ENCODE data around the gene CARNS1. TPM values are rescaled to one million over a fixed set of nuclear protein-coding genes. Genes with fewer than 3 reads are reported as not detected.

Gene CARNS1
- total RNA-seq, 1 experiment from 2014 or later = 1.3 TPM

GRCh38 chr11:67408437-67409200 lies 6.9 kb upstream of the CARNS1 start:
- peaks cover 21% of the 10 kb centered on the region for H3K27me3 Mint-ChIP-seq (ENCODE audit: low read depth)
- H3K36me3 Mint-ChIP-seq = no peaks in the 10 kb centered on the region
- ATAC-seq = no peak
- ChIA-PET POLR2A (no interaction called here), CTCF (no interaction called here)
- H3K27ac Mint-ChIP-seq = no peak overlapping the region
- TF ChIP-seq FOXP1 (CRISPR knock-in tag; IDR thresholded peaks at IDR 0.05; ENCODE audit: borderline replicate concordance) (0 out of 2 replicates have a peak, but pooled peaks have one; percentile 18), E2F1 (CRISPR knock-in tag; IDR thresholded peaks at IDR 0.05) (no peak), ESRRA (CRISPR knock-in tag; IDR thresholded peaks at IDR 0.05; ENCODE audit: borderline replicate concordance) (no peak), TP53 (CRISPR knock-in tag; IDR thresholded peaks at IDR 0.05) (no peak)
- peaks cover 16% of the 10 kb centered on the region for H3K4me1 Mint-ChIP-seq
- DNase-seq (ENCODE audit: low spot score) = no peak
- no peak overlapping the region for H3K4me3 Mint-ChIP-seq
- H3K9me3 Mint-ChIP-seq = no peaks in the 10 kb centered on the region

DNA sequence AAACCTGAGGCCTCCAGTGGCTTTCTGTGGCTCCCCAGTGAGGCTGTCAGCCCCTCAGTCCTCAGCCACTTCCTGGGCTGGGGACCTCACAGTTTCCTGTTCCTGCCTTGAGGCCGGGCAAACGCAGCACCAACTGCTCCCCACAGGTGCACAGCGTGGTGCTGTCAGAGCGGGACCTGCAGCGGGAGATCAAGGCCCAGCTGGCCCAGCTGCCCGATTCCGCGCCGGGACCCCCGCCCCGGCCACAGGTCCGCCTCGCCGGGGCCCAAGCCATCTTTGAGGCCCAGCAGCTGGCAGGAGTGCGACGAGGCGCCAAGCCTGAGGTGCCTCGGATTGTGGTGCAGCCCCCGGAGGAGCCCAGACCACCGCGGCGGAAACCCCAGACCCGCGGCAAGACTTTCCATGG lies 6.2 kb upstream of the CARNS1 start:
- peaks cover 21% of the 10 kb centered on the region for H3K27me3 Mint-ChIP-seq (ENCODE audit: low read depth)
- no peak for TF ChIP-seq ERG (CRISPR knock-in tag; IDR thresholded peaks at IDR 0.05)
- TF ChIP-seq KAT7 (CRISPR knock-in tag; IDR thresholded peaks at IDR 0.05; ENCODE audit: borderline replicate concordance) = no peak
- TF ChIP-seq RORB (CRISPR knock-in tag; IDR thresholded peaks at IDR 0.05) = no peak
- TF ChIP-seq FOXP4 (CRISPR knock-in tag; IDR thresholded peaks at IDR 0.05) = no peak
- TF ChIP-seq ZBTB21 (CRISPR knock-in tag; IDR thresholded peaks at IDR 0.05; ENCODE audit: borderline replicate concordance) = no peak
- TF ChIP-seq MYBL2 (CRISPR knock-in tag; IDR thresholded peaks at IDR 0.05) = no peak
- TF ChIP-seq USF1 (CRISPR knock-in tag; IDR thresholded peaks at IDR 0.05) = no peak
- no peak for TF ChIP-seq CREM (CRISPR knock-in tag; IDR thresholded peaks at IDR 0.05)
- ATAC-seq = no peak
- peaks cover 16% of the 10 kb centered on the region for H3K4me1 Mint-ChIP-seq
- H3K27ac Mint-ChIP-seq = no peak overlapping the region
- POLR2A ChIA-PET = no interaction called here
- CTCF ChIA-PET = no interaction called here
- no peaks in the 10 kb centered on the region for H3K9me3 Mint-ChIP-seq
- no peak for DNase-seq (ENCODE audit: low spot score)
- no peak overlapping the region for H3K4me3 Mint-ChIP-seq
- no peaks in the 10 kb centered on the region for H3K36me3 Mint-ChIP-seq

- peak; percentile 89 for ATAC-seq
- ChIA-PET POLR2A (no interaction called here), CTCF (no interaction called here)
- H3K27ac Mint-ChIP-seq = no peak overlapping the region; the same call in 1 of the 2 replicates
- H3K9me3 Mint-ChIP-seq = no peaks in the 10 kb centered on the region
- no peaks in the 10 kb centered on the region for H3K36me3 Mint-ChIP-seq
- DNase-seq (ENCODE audit: low spot score) = peak; percentile 85
- peak overlapping the region; percentile 22; the same call in 1 of the 2 replicates for H3K4me3 Mint-ChIP-seq
- peaks cover 16% of the 10 kb centered on the region for H3K4me1 Mint-ChIP-seq
- peaks cover 21% of the 10 kb centered on the region for H3K27me3 Mint-ChIP-seq (ENCODE audit: low read depth)
- TF ChIP-seq, protein P1, sequence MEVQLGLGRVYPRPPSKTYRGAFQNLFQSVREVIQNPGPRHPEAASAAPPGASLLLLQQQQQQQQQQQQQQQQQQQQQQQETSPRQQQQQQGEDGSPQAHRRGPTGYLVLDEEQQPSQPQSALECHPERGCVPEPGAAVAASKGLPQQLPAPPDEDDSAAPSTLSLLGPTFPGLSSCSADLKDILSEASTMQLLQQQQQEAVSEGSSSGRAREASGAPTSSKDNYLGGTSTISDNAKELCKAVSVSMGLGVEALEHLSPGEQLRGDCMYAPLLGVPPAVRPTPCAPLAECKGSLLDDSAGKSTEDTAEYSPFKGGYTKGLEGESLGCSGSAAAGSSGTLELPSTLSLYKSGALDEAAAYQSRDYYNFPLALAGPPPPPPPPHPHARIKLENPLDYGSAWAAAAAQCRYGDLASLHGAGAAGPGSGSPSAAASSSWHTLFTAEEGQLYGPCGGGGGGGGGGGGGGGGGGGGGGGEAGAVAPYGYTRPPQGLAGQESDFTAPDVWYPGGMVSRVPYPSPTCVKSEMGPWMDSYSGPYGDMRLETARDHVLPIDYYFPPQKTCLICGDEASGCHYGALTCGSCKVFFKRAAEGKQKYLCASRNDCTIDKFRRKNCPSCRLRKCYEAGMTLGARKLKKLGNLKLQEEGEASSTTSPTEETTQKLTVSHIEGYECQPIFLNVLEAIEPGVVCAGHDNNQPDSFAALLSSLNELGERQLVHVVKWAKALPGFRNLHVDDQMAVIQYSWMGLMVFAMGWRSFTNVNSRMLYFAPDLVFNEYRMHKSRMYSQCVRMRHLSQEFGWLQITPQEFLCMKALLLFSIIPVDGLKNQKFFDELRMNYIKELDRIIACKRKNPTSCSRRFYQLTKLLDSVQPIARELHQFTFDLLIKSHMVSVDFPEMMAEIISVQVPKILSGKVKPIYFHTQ (CRISPR knock-in tag; IDR thresholded peaks at IDR 0.05) = no peak
- TF ChIP-seq SP1 (CRISPR knock-in tag; conservative IDR thresholded peaks at IDR 0.05) = peak; percentile 47; the same call in 1 of the 2 replicates
- no peak for TF ChIP-seq OVOL2 (CRISPR knock-in tag; IDR thresholded peaks at IDR 0.05; ENCODE audit: borderline replicate concordance)
- TF ChIP-seq GABPB1 (CRISPR knock-in tag; IDR thresholded peaks at IDR 0.05) = no peak
- no peak for TF ChIP-seq EMX1 (CRISPR knock-in tag; IDR thresholded peaks at IDR 0.05)
- no peak for TF ChIP-seq ZNF423 (CRISPR knock-in tag; IDR thresholded peaks at IDR 0.05)
- no peak for TF ChIP-seq IRF2 (CRISPR knock-in tag; IDR thresholded peaks at IDR 0.05; ENCODE audit: borderline replicate concordance, low read depth)
- peak; percentile 91 for TF ChIP-seq FOXK1 (CRISPR knock-in tag; IDR thresholded peaks at IDR 0.05)
- TF ChIP-seq PRRX2 (CRISPR knock-in tag; IDR thresholded peaks at IDR 0.05) = no peak
- no peak for TF ChIP-seq USF2 (CRISPR knock-in tag; IDR thresholded peaks at IDR 0.05)
- 0 out of 2 replicates have a peak, but pooled peaks have one; percentile 65 for TF ChIP-seq FOXP1 (CRISPR knock-in tag; IDR thresholded peaks at IDR 0.05; ENCODE audit: borderline replicate concordance)
- no peak for TF ChIP-seq NR1H2 (CRISPR knock-in tag; IDR thresholded peaks at IDR 0.05)
- no peak for TF ChIP-seq SMAD3 (CRISPR knock-in tag; IDR thresholded peaks at IDR 0.05; ENCODE audit: borderline replicate concordance)
Observed at GRCh38 chr11:67409781-67410368, 5.6 kb upstream of the CARNS1 start.

Data from WTC11 (cell line).